CD4-positive, CD25-positive, alpha-beta regulatory T cell (primary cell): ENCODE measurements around the gene ABLIM1. TPM values are rescaled to one million over a fixed set of nuclear protein-coding genes. Genes with fewer than 3 reads are reported as not detected.
A peak's percentile ranks its signal among the peaks of the same experiment; 100 is the strongest.

Source experiments
- ATAC-seq, 2 donors: fragments of 150-1000 bp; cut with Tn5 transposase; one replicate each; pipeline ENCODE4 v1.10.0; 2021; ENCODE audit warnings: low read depth in 2 of 2, moderate number of reproducible peaks in 2 of 2, moderate library complexity in 1 of 2
- DNase-seq, 3 donors: peaks; one replicate each; pipeline versions ENCODE4 v3.0.0 to v3.0.0-alpha.2; 2012 to 2022; ENCODE audit warnings: mixed read lengths in 1 of 3
- H3K27ac ChIP-seq: one replicate; pipeline ENCODE4 v1.7.0; 2013; ENCODE audit warnings: mild to moderate bottlenecking, low read length; ENCODE audit not compliant: insufficient read depth, poor library complexity, severe bottlenecking
- H3K27me3 ChIP-seq: one replicate; pipeline ENCODE4 v1.7.0; 2013; ENCODE audit warnings: low read length; ENCODE audit not compliant: control insufficient read depth, insufficient read depth
- H3K36me3 ChIP-seq: one replicate; pipeline ENCODE4 v1.7.0; 2013; ENCODE audit warnings: mild to moderate bottlenecking, low read length, moderate library complexity; ENCODE audit not compliant: control insufficient read depth, insufficient read depth
- H3K4me1 ChIP-seq: 2 replicates; pipeline ENCODE4 v1.7.0; 2013; ENCODE audit warnings: mild to moderate bottlenecking, low read length; ENCODE audit not compliant: insufficient read depth, control insufficient read depth, poor library complexity, severe bottlenecking
- H3K4me3 ChIP-seq: one replicate; pipeline ENCODE4 v1.7.0; 2013; ENCODE audit warnings: low read depth, mild to moderate bottlenecking, low read length, moderate library complexity
- H3K9me3 ChIP-seq, 2 experiments: 1 replicate in 1 of 2; 2 replicates in 1 of 2; pipeline ENCODE4 v1.7.0; 2013; ENCODE audit warnings: low read length in 2 of 2, mild to moderate bottlenecking in 1 of 2, moderate library complexity in 1 of 2; ENCODE audit not compliant: control insufficient read depth in 2 of 2
- H3K27ac Mint-ChIP-seq, 3 donors: one replicate each; pipeline ENCODE4 v1.8.0; 2020 to 2022; ENCODE audit warnings: mild to moderate bottlenecking in 3 of 3, mixed read lengths in 3 of 3, moderate library complexity in 2 of 3
- H3K27me3 Mint-ChIP-seq: one replicate; pipeline ENCODE4 v1.8.0; 2022; ENCODE audit warnings: mild to moderate bottlenecking, mixed read lengths
- H3K36me3 Mint-ChIP-seq: one replicate; pipeline ENCODE4 v1.8.0; 2020; ENCODE audit warnings: mixed read lengths
- H3K4me1 Mint-ChIP-seq, 4 donors: one replicate each; pipeline ENCODE4 v1.8.0; 2020 to 2022; ENCODE audit warnings: mixed read lengths in 4 of 4, mild to moderate bottlenecking in 1 of 4
- H3K4me3 Mint-ChIP-seq, 4 donors: one replicate each; pipeline ENCODE4 v1.8.0; 2020 to 2022; ENCODE audit warnings: mild to moderate bottlenecking in 4 of 4, mixed read lengths in 4 of 4, moderate library complexity in 3 of 4
- H3K9me3 Mint-ChIP-seq, 7 donors: one replicate each; pipeline ENCODE4 v1.8.0; 2020 to 2022; ENCODE audit warnings: mixed read lengths in 7 of 7, mild to moderate bottlenecking in 3 of 7, moderate library complexity in 2 of 7
- polyA plus RNA-seq, 4 donors: library from polyadenylated mRNA; unstranded; fragments of 300-500 nt; fragmentation: Illumina TruSeq; gene quantifications; one replicate each; pipeline ENCODE4 v1.2.3, GENCODE V29; 2021
- total RNA-seq: library from RNA; stranded (reverse); gene quantifications from one replicate; pipeline ENCODE4 v1.2.3, GENCODE V29; 2022

ABLIM1 gene
- total and polyA plus RNA-seq, 5 donors from 2014 or later = 101 to 138 (median 131) TPM

- Histone ChIP-seq H3K4me1 (peaks cover 43% of the 10 kb centered on the region), H3K27me3 (no peaks in the 10 kb centered on the region), H3K27ac (no peak overlapping the region), H3K9me3 (no peaks in the 10 kb centered on the region), H3K36me3 (peaks cover 19% of the 10 kb centered on the region), H3K4me3 (no peak overlapping the region)
- Mint-ChIP-seq H3K36me3 (peaks cover 31% of the 10 kb centered on the region), H3K27me3 (no peaks in the 10 kb centered on the region), H3K4me3 (peak overlapping the region in 3 of 4 donors; percentile 22 to 73 (median 59)), H3K27ac (peak overlapping the region; percentile 54 to 81 (median 65)), H3K4me1 (peaks cover 29 to 99% (median 79%) of the 10 kb centered on the region in 4 donors), H3K9me3 (no peaks in the 10 kb centered on the region)
- ATAC-seq (no peak), DNase-seq (no peak)
Observed at GRCh38 chr10:114519306-114519669, 138.8 kb downstream of the ABLIM1 start.

- peaks cover 19% of the 10 kb centered on the region for H3K36me3 ChIP-seq
- peaks cover 23 to 99% (median 77%) of the 10 kb centered on the region in 4 donors for H3K4me1 Mint-ChIP-seq
- ATAC-seq (no peak), DNase-seq (no peak)
- no peaks in the 10 kb centered on the region for H3K27me3 ChIP-seq
- H3K27me3 Mint-ChIP-seq = no peaks in the 10 kb centered on the region
- peaks cover 31% of the 10 kb centered on the region for H3K36me3 Mint-ChIP-seq
- no peaks in the 10 kb centered on the region for H3K9me3 Mint-ChIP-seq
- H3K27ac ChIP-seq = no peak overlapping the region
- no peaks in the 10 kb centered on the region for H3K9me3 ChIP-seq
- peaks cover 42% of the 10 kb centered on the region for H3K4me1 ChIP-seq
- H3K4me3 Mint-ChIP-seq = peak overlapping the region in 3 of 4 donors; percentile 36 to 73 (median 59)
- H3K4me3 ChIP-seq = no peak overlapping the region
- peak overlapping the region; percentile 65 to 81 (median 70) for H3K27ac Mint-ChIP-seq
Observed at GRCh38 chr10:114518401-114519305, 139.4 kb downstream of the ABLIM1 start.

- no peaks in the 10 kb centered on the region for H3K9me3 ChIP-seq
- peaks cover 19% of the 10 kb centered on the region for H3K36me3 ChIP-seq
- no peaks in the 10 kb centered on the region for H3K9me3 Mint-ChIP-seq
- H3K27me3 Mint-ChIP-seq = no peaks in the 10 kb centered on the region
- peak overlapping the region in 3 of 4 donors; percentile 17 to 61 (median 36) for H3K4me3 Mint-ChIP-seq
- no peak for ATAC-seq
- no peaks in the 10 kb centered on the region for H3K27me3 ChIP-seq
- peaks cover 25 to 99% (median 76%) of the 10 kb centered on the region in 4 donors for H3K4me1 Mint-ChIP-seq
- H3K4me1 ChIP-seq = peaks cover 39% of the 10 kb centered on the region
- H3K4me3 ChIP-seq = no peak overlapping the region
- H3K27ac ChIP-seq = no peak overlapping the region
- no peak for DNase-seq
- peak overlapping the region; percentile 65 to 83 (median 66) for H3K27ac Mint-ChIP-seq
- H3K36me3 Mint-ChIP-seq = peaks cover 31% of the 10 kb centered on the region
Observed at GRCh38 chr10:114517368-114518250, 140.5 kb downstream of the ABLIM1 start.

- DNase-seq (no peak), ATAC-seq (no peak)
- H3K4me3 Mint-ChIP-seq = peak overlapping the region in 2 of 4 donors; percentile 5 to 61
- peaks cover 33 to 99% (median 74%) of the 10 kb centered on the region in 4 donors for H3K4me1 Mint-ChIP-seq
- peak overlapping the region; percentile 26 to 83 (median 65) for H3K27ac Mint-ChIP-seq
- peaks cover 19% of the 10 kb centered on the region for H3K36me3 ChIP-seq
- H3K4me1 ChIP-seq = peaks cover 42% of the 10 kb centered on the region
- no peaks in the 10 kb centered on the region for H3K9me3 Mint-ChIP-seq
- no peak overlapping the region for H3K27ac ChIP-seq
- H3K27me3 Mint-ChIP-seq = no peaks in the 10 kb centered on the region
- no peak overlapping the region for H3K4me3 ChIP-seq
- H3K9me3 ChIP-seq = no peaks in the 10 kb centered on the region
- H3K27me3 ChIP-seq = no peaks in the 10 kb centered on the region
- peaks cover 40% of the 10 kb centered on the region for H3K36me3 Mint-ChIP-seq
Observed at GRCh38 chr10:114516356-114516755, 141.7 kb downstream of the ABLIM1 start.

GRCh38 chr10:114515298-114515914 lies 142.7 kb downstream of the ABLIM1 start:
- no peaks in the 10 kb centered on the region for H3K9me3 ChIP-seq
- peaks cover 13% of the 10 kb centered on the region for H3K36me3 ChIP-seq
- DNase-seq (no peak), ATAC-seq (no peak)
- H3K4me3 ChIP-seq = no peak overlapping the region
- H3K36me3 Mint-ChIP-seq = peaks cover 44% of the 10 kb centered on the region
- H3K27me3 Mint-ChIP-seq = no peaks in the 10 kb centered on the region
- H3K27ac ChIP-seq = peak overlapping the region; percentile 1
- peak overlapping the region in 2 of 4 donors; percentile 21 to 57 for H3K4me3 Mint-ChIP-seq
- H3K4me1 ChIP-seq = peaks cover 42% of the 10 kb centered on the region
- H3K27me3 ChIP-seq = no peaks in the 10 kb centered on the region
- H3K9me3 Mint-ChIP-seq = no peaks in the 10 kb centered on the region
- H3K27ac Mint-ChIP-seq = peak overlapping the region; percentile 58 to 83 (median 65)
- peaks cover 32 to 97% (median 71%) of the 10 kb centered on the region in 4 donors for H3K4me1 Mint-ChIP-seq

GRCh38 chr10:114513381-114513792 lies 144.7 kb downstream of the ABLIM1 start:
- Histone ChIP-seq H3K27ac (peak overlapping the region; percentile 34), H3K4me1 (peaks cover 28% of the 10 kb centered on the region), H3K9me3 (no peaks in the 10 kb centered on the region), H3K4me3 (peak overlapping the region; percentile 27), H3K36me3 (peaks cover 7% of the 10 kb centered on the region), H3K27me3 (no peaks in the 10 kb centered on the region)
- H3K27me3 Mint-ChIP-seq = no peaks in the 10 kb centered on the region
- DNase-seq (peak in 1 of 3 donors; percentile 43), ATAC-seq (peak; percentile 31 to 52)
- H3K4me3 Mint-ChIP-seq = peak overlapping the region; percentile 18 to 72 (median 46)
- H3K36me3 Mint-ChIP-seq = peaks cover 49% of the 10 kb centered on the region
- H3K27ac Mint-ChIP-seq = peak overlapping the region; percentile 82 to 89 (median 85)
- peaks cover 0 to 2% (median 0%) of the 10 kb centered on the region in 7 donors for H3K9me3 Mint-ChIP-seq
- peaks cover 32 to 92% (median 63%) of the 10 kb centered on the region in 4 donors for H3K4me1 Mint-ChIP-seq

GRCh38 chr10:114511881-114512280 lies 146.2 kb downstream of the ABLIM1 start:
- Mint-ChIP-seq H3K4me3 (peak overlapping the region in 2 of 4 donors; percentile 23 to 71), H3K27ac (peak overlapping the region; percentile 77 to 90 (median 89)), H3K9me3 (peaks cover 0 to 2% (median 0%) of the 10 kb centered on the region in 7 donors), H3K36me3 (peaks cover 42% of the 10 kb centered on the region), H3K27me3 (no peaks in the 10 kb centered on the region), H3K4me1 (peaks cover 28 to 90% (median 55%) of the 10 kb centered on the region in 4 donors)
- H3K9me3 ChIP-seq = no peaks in the 10 kb centered on the region
- ATAC-seq (no peak), DNase-seq (no peak)
- no peaks in the 10 kb centered on the region for H3K27me3 ChIP-seq
- no peak overlapping the region for H3K4me3 ChIP-seq
- H3K4me1 ChIP-seq = peaks cover 30% of the 10 kb centered on the region
- H3K27ac ChIP-seq = no peak overlapping the region
- peaks cover 4% of the 10 kb centered on the region for H3K36me3 ChIP-seq
